Common myeloid progenitor, CD34-positive (primary cell): ENCODE results near the gene SSNA1.

Experiments
- CTCF ChIA-PET: fragments of 350-600 bp; sonication (Branson Sonifier 250); formaldehyde crosslinking; loops from one replicate; lab custom pipeline; 2021; ENCODE audit warnings: antibody characterized with exemption; lab: Charles Lee
- POLR2A ChIA-PET: fragments of 350-600 bp; sonication (Branson Sonifier 250); formaldehyde crosslinking; loops from one replicate; lab custom pipeline; 2021; ENCODE audit warnings: antibody characterized with exemption; lab: Charles Lee
- DNase-seq, 3 donors: peaks; one replicate each; pipeline versions ENCODE4 v3.0.0 to v3.0.0-alpha.2; 2013
- H3K27ac ChIP-seq, 2 experiments: 1 replicate in 1 of 2; 2 replicates in 1 of 2; pipeline ENCODE4 v1.7.0; 2013; ENCODE audit warnings: inconsistent platforms in 2 of 2, low read length in 2 of 2, mild to moderate bottlenecking in 2 of 2, low read depth in 1 of 2, moderate library complexity in 1 of 2; ENCODE audit not compliant: severe bottlenecking in 2 of 2, insufficient read depth in 1 of 2, poor library complexity in 1 of 2
- H3K27me3 ChIP-seq, 5 experiments: replicated peaks in 2 of 5; 1 replicate in 3 of 5; 2 replicates in 2 of 5; pipeline versions ENCODE4 v1.6.1 to v1.7.0; 2013; ENCODE audit warnings: low read length in 4 of 5, mild to moderate bottlenecking in 2 of 5, moderate library complexity in 2 of 5, inconsistent platforms in 1 of 5; ENCODE audit not compliant: insufficient read depth in 5 of 5, control insufficient read depth in 4 of 5
- H3K36me3 ChIP-seq, 4 experiments: 1 replicate in 2 of 4; 2 replicates in 2 of 4; pipeline versions ENCODE4 v1.6.1 to v1.7.0; 2013; ENCODE audit warnings: low read length in 3 of 4, control low read depth in 1 of 4, mild to moderate bottlenecking in 1 of 4; ENCODE audit not compliant: control insufficient read depth in 4 of 4, insufficient read depth in 4 of 4
- H3K4me1 ChIP-seq, 4 experiments: 1 replicate in 3 of 4; 2 replicates in 1 of 4; pipeline versions ENCODE4 v1.6.1 to v1.7.1; 2013; ENCODE audit warnings: low read length in 3 of 4, mild to moderate bottlenecking in 3 of 4, control low read depth in 1 of 4, inconsistent platforms in 1 of 4, moderate library complexity in 1 of 4; ENCODE audit not compliant: control insufficient read depth in 4 of 4, insufficient read depth in 4 of 4; ENCODE audit errors: control extremely low read depth in 1 of 4
- H3K4me3 ChIP-seq, 7 experiments: 1 replicate in 4 of 7; 2 replicates in 3 of 7; pipeline versions ENCODE4 v1.5.1 to v1.7.0; 2013; ENCODE audit warnings: mild to moderate bottlenecking in 7 of 7, low read length in 6 of 7, moderate library complexity in 6 of 7, inconsistent platforms in 2 of 7, low read depth in 2 of 7, control low read depth in 1 of 7; ENCODE audit not compliant: insufficient read depth in 4 of 7, control insufficient read depth in 1 of 7; ENCODE audit errors: extremely low read depth in 1 of 7
- H3K9me3 ChIP-seq, 5 experiments: 1 replicate in 4 of 5; 2 replicates in 1 of 5; pipeline versions ENCODE4 v1.6.1 to v1.7.1; 2013; ENCODE audit warnings: low read length in 4 of 5, mild to moderate bottlenecking in 2 of 5, inconsistent platforms in 1 of 5, low read depth in 1 of 5, moderate library complexity in 1 of 5; ENCODE audit not compliant: control insufficient read depth in 4 of 5, insufficient read depth in 2 of 5; ENCODE audit errors: control extremely low read depth in 1 of 5
- WGBS: methylation state at CpG from one replicate; pipeline ENCODE4 v1.1.5; 2013; ENCODE audit not compliant: insufficient coverage; 5-methylcytosine and 5-hydroxymethylcytosine counted together

SSNA1 gene

GRCh38 chr9:137200311-137201204 lies 12.1 kb downstream of the SSNA1 start, which contains the start of gene TPRN:
TSS of gene TPRN (minus strand) at chr9:137200741. CDS start at chr9:137200711, 30 bp downstream.
- DNase-seq = peak; percentile 98 to 99 (median 99)
- peaks cover 4 to 54% (median 33%) of the 10 kb centered on the region in 4 experiments for H3K4me1 ChIP-seq
- H3K4me3 ChIP-seq = peak within 1 kb of the TSS; percentile 69 to 92 (median 89)
- WGBS = 0% methylated on average over 101 of the region's 118 CpGs
- no peaks in the 10 kb centered on the region for H3K36me3 ChIP-seq
- ChIA-PET CTCF (interaction anchor here (2.5 to 2.6 kb wide), 2 partner anchors 11 to 13 kb away, joined by 5 to 14 read pairs; no protein-coding TSS in a partner anchor), POLR2A (interaction anchor here (0.6 to 1.1 kb wide), 5 partner anchors 11 to 496 kb away, joined by 3 to 6 read pairs (median 4); partner anchors contain the start of gene ARRDC1)
- H3K27ac ChIP-seq = peak within 1 kb of the TSS in 1 of 2 experiments; percentile 71
- H3K9me3 ChIP-seq = no peaks in the 10 kb centered on the region
- peaks cover 0 to 9% (median 0%) of the 10 kb centered on the region in 5 experiments for H3K27me3 ChIP-seq

GRCh38 chr9:137201205-137201868 lies 12.9 kb downstream of the SSNA1 start:
- Histone ChIP-seq H3K36me3 (no peaks in the 10 kb centered on the region), H3K4me3 (peak overlapping the region; percentile 69 to 92 (median 89)), H3K9me3 (no peaks in the 10 kb centered on the region), H3K27me3 (peaks cover 0 to 9% (median 0%) of the 10 kb centered on the region in 5 experiments), H3K4me1 (peaks cover 7 to 61% (median 40%) of the 10 kb centered on the region in 4 experiments), H3K27ac (peak overlapping the region in 1 of 2 experiments; percentile 71)
- CTCF ChIA-PET = interaction anchor here (2.5 to 2.6 kb wide), 2 partner anchors 12 to 14 kb away, joined by 5 to 14 read pairs; no protein-coding TSS in a partner anchor
- no peak for DNase-seq
- POLR2A ChIA-PET = interaction anchor here (0.6 to 1.1 kb wide), 5 partner anchors 12 to 496 kb away, joined by 3 to 6 read pairs (median 4); partner anchors contain the start of gene ARRDC1
- WGBS = 32% methylated on average over 21 of the region's 23 CpGs

- CTCF ChIA-PET = interaction anchor here (0.7 to 2.6 kb wide), 4 partner anchors 13 to 172 kb away, joined by 3 to 5 read pairs (median 4); no protein-coding TSS in a partner anchor
- peaks cover 10 to 67% (median 45%) of the 10 kb centered on the region in 4 experiments for H3K4me1 ChIP-seq
- no peaks in the 10 kb centered on the region for H3K9me3 ChIP-seq
- no peak overlapping the region for H3K27ac ChIP-seq
- H3K36me3 ChIP-seq = peaks cover 0 to 12% (median 2%) of the 10 kb centered on the region in 4 experiments
- no peak overlapping the region for H3K4me3 ChIP-seq
- WGBS = over 99% methylated on average over 7 of the region's 8 CpGs
- DNase-seq = no peak
- POLR2A ChIA-PET = no interaction called here
- peaks cover 0 to 9% (median 0%) of the 10 kb centered on the region in 5 experiments for H3K27me3 ChIP-seq
These were observed 14.5 kb downstream of the SSNA1 start for GRCh38 chr9:137202966-137203365.

- H3K4me1 ChIP-seq = peaks cover 10 to 49% (median 37%) of the 10 kb centered on the region in 4 experiments
- ChIA-PET CTCF (interaction anchor here (0.7 to 2.5 kb wide), 6 partner anchors 11 to 94 kb away, joined by 3 to 11 read pairs (median 4); partner anchors contain the start of gene RNF224), POLR2A (no interaction called here)
- peaks cover 0 to 15% (median 7%) of the 10 kb centered on the region in 4 experiments for H3K36me3 ChIP-seq
- H3K9me3 ChIP-seq = no peaks in the 10 kb centered on the region
- WGBS = 23% methylated on average over 21 of the region's 21 CpGs
- peaks cover 0 to under 1% (median 0%) of the 10 kb centered on the region in 5 experiments for H3K27me3 ChIP-seq
- H3K4me3 ChIP-seq = peak overlapping the region; percentile 74 to 94 (median 90)
- peak overlapping the region; percentile 85 to 93 for H3K27ac ChIP-seq
- DNase-seq = no peak
These were observed 16.3 kb downstream of the SSNA1 start for GRCh38 chr9:137204731-137205125.

- peaks cover 10 to 47% (median 35%) of the 10 kb centered on the region in 4 experiments for H3K4me1 ChIP-seq
These were observed 16.9 kb downstream of the SSNA1 start, which contains the start of the genes NDOR1 and TMEM203 for GRCh38 chr9:137205126-137206069. TSS of gene NDOR1 (plus strand) at chr9:137205700. CDS start at chr9:137205778, 78 bp downstream. TSS of gene TMEM203 (minus strand) at chr9:137205648. CDS start at chr9:137205414, 234 bp downstream.

More at GRCh38 chr9:137205126-137206069, 16.9 kb downstream of the SSNA1 start, which contains the start of the genes NDOR1 and TMEM203:
- Histone ChIP-seq H3K27ac (peak within 1 kb of the TSS; percentile 85 to 93), H3K27me3 (no peaks in the 10 kb centered on the region), H3K36me3 (peaks cover 0 to 21% (median 7%) of the 10 kb centered on the region in 4 experiments), H3K9me3 (no peaks in the 10 kb centered on the region), H3K4me3 (peak within 1 kb of the TSS; percentile 74 to 94 (median 90))
- WGBS = under 1% methylated on average over 96 of the region's 98 CpGs
- peak; percentile 87 to 92 (median 92) for DNase-seq
- ChIA-PET POLR2A (interaction anchor here (0.5 to 1.2 kb wide), 4 partner anchors 9 to 454 kb away, joined by 3 to 4 read pairs (median 4); partner anchors contain the start of genes ANAPC2 and SSNA1), CTCF (interaction anchor here (0.7 to 2.5 kb wide), 5 partner anchors 11 to 94 kb away, joined by 3 to 11 read pairs (median 5); partner anchors contain the start of gene RNF224)
